Choroid plexus epithelial cell (primary cell): ENCODE measurements around the gene TSFM.
"Not testable (repeated sequence)": the region's sequence is repeated elsewhere in the genome, so short reads cannot be mapped to it uniquely, and the experiment has no call there.

Source experiments
- DNase-seq: peaks from one replicate; pipeline ENCODE4 v3.0.0-alpha.2; 2010; ENCODE audit warnings: low read depth
- H3K4me3 ChIP-seq: 2 replicates; pipeline ENCODE4 v1.5.1; 2011; ENCODE audit warnings: low read depth, mild to moderate bottlenecking, control low read depth, low read length, moderate library complexity
- CTCF ChIP-seq: conservative IDR thresholded peaks from 2 replicates; pipeline ENCODE4 v1.5.1; 2011; ENCODE audit warnings: low read depth, mild to moderate bottlenecking, control low read depth, inconsistent platforms, low read length, moderate library complexity

Gene TSFM

DNA sequence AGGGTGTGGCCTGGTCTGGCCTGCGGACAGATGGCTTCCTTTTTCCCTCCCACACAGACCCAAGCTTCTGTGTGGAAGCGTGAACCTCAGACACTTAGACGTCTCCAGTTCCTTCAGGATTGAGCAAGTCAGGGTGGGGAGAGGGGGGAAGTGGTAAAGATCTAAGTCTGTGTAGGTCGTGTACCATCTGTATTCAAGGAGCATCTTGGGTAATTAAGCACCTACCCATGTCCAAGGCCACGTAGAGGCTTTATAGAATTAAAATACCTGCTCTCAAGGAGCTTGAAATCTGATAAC, 34.2 kb downstream of the TSFM start:
- no peak overlapping the region for H3K4me3 ChIP-seq
- no peak for TF ChIP-seq CTCF
- peak; percentile 30 for DNase-seq

DNA sequence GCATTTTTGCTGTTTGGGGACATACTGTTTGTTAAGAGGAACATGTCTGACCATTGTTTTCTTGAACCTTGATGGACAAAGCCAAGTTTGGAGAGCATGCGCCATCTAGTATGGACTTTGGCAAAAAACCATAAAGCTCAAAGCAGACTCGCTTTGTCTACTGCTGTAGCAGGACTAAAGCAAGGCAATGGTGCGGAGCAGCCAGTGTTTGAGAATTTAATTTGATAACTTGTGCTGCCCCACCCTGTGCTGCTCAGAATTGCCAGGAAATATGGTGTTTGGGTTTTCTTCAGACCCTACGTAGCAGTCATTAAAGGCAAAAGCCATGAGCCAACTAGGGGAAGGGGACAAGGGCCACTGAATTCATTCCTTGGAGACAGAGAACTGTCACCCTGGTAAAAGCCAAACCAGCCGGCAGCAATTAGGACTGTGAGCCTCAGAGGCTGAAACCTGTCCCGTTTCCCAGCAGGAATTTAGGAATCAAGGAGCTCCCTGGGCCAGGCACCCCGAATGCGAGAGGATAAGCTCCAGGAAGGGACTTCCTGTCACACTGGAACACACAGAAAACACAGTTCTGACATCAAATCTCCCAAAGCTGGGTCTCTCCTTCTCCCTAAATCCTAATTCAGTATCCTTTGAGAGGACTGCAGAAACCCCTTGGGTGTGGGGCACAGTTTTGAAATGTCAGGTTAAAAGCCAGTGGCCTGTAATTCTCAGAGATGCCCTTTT, 34.8 kb downstream of the TSFM start:
- no peak overlapping the region for H3K4me3 ChIP-seq
- no peak for TF ChIP-seq CTCF
- no peak for DNase-seq

- DNase-seq, H3K4me3 ChIP-seq: not testable (repeated sequence)
Measured at GRCh38 chr12:57817990-57818331, 35.4 kb downstream of the TSFM start.

GRCh38 chr12:57820119-57820518, 37.5 kb downstream of the TSFM start:
- DNase-seq, H3K4me3 ChIP-seq: not testable (repeated sequence)

- not testable (repeated sequence) for H3K4me3 ChIP-seq, DNase-seq
Measured at GRCh38 chr12:57821015-57821414, 38.4 kb downstream of the TSFM start.

- no peak for DNase-seq
- H3K4me3 ChIP-seq, result no peak overlapping the region
- TF ChIP-seq CTCF, result no peak
Measured at GRCh38 chr12:57821474-57822214, 39.1 kb downstream of the TSFM start.

- no peak overlapping the region for H3K4me3 ChIP-seq
- DNase-seq, result no peak
- TF ChIP-seq CTCF, result no peak
Measured at GRCh38 chr12:57822392-57823130, 40.0 kb downstream of the TSFM start.

GRCh38 chr12:57823131-57823907, 40.7 kb downstream of the TSFM start:
- DNase-seq, result no peak
- no peak for TF ChIP-seq CTCF
- no peak overlapping the region for H3K4me3 ChIP-seq
